ENCODE data around the gene DGKH.

DNA sequence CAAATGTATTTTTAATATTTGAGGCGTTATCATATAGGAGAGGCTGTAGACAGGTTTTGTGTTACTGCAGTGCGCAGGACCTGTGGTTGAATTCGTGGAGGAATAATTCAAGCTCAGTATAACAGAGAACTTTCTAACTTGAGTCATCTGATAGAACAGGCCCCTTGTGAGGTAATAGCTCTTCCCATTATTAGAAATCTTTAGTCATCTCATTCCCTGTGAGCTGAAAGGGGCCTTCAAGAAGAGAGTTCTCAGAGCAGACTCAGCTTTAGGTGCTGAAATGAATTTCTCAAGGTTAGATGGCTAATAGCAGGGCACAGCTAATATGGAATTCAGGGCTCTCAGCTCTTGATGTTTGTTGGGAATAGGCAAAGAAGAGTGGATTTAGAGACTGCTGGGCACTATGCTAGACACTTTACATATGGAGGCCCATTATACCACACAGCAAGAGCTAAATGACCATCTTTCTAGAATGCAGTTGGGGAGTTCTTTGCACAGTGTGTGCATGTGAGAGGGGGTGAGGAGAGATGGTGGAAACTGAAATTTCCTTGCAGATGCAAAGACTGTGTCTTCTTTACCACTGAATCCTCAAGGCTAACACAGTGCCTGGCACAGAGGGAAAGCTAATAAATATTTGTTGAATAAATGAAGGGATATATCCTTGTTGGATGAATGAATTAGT is 89.5 kb downstream of the DGKH start:
- TF ChIP-seq, protein P1, sequence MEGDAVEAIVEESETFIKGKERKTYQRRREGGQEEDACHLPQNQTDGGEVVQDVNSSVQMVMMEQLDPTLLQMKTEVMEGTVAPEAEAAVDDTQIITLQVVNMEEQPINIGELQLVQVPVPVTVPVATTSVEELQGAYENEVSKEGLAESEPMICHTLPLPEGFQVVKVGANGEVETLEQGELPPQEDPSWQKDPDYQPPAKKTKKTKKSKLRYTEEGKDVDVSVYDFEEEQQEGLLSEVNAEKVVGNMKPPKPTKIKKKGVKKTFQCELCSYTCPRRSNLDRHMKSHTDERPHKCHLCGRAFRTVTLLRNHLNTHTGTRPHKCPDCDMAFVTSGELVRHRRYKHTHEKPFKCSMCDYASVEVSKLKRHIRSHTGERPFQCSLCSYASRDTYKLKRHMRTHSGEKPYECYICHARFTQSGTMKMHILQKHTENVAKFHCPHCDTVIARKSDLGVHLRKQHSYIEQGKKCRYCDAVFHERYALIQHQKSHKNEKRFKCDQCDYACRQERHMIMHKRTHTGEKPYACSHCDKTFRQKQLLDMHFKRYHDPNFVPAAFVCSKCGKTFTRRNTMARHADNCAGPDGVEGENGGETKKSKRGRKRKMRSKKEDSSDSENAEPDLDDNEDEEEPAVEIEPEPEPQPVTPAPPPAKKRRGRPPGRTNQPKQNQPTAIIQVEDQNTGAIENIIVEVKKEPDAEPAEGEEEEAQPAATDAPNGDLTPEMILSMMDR (conservative IDR thresholded peaks at IDR 0.05 in 1 of 2, IDR thresholded peaks at IDR 0.05 in 1 of 2; ENCODE audit: low read depth in 1 of 2, low read length in 2 of 2) = no peak
- no peak for TF ChIP-seq EZH2 (IDR thresholded peaks at IDR 0.05; ENCODE audit: low read length, missing control alignments)

All from fibroblast of lung (primary cell).